G401.6 (cell line): ENCODE data around the gene BPGM.
"Not testable (repeated sequence)": the region's sequence is repeated elsewhere in the genome, so short reads cannot be mapped to it uniquely, and the experiment has no call there.

Source experiments
- FAIRE-seq: peaks from 2 replicates; lab custom pipeline; 2012; peaks lifted over from hg19 to GRCh38; lab: Jason Lieb, UNC

BPGM gene

GRCh38 chr7:134632052-134632451 is 14.6 kb upstream of the BPGM start:
- no peak for FAIRE-seq

GRCh38 chr7:134632937-134633540 is 13.6 kb upstream of the BPGM start:
- FAIRE-seq = no peak

GRCh38 chr7:134636008-134636449 is 10.6 kb upstream of the BPGM start:
- FAIRE-seq = no peak

GRCh38 chr7:134637441-134637840 is 9.2 kb upstream of the BPGM start:
- no peak for FAIRE-seq

- no peak for FAIRE-seq
Observed at GRCh38 chr7:134637934-134638719, 8.5 kb upstream of the BPGM start.

GRCh38 chr7:134639061-134639460 is 7.6 kb upstream of the BPGM start:
- FAIRE-seq = no peak

GRCh38 chr7:134639683-134640279 is 6.9 kb upstream of the BPGM start:
- FAIRE-seq = no peak

GRCh38 chr7:134640842-134641715 is 5.6 kb upstream of the BPGM start:
- FAIRE-seq = no peak

- FAIRE-seq = not testable (repeated sequence)
Observed at GRCh38 chr7:134641981-134642380, 4.7 kb upstream of the BPGM start.

GRCh38 chr7:134643131-134643530 is 3.5 kb upstream of the BPGM start:
- no peak for FAIRE-seq

- FAIRE-seq = no peak
Observed at GRCh38 chr7:134645478-134645877, 1.2 kb upstream of the BPGM start.

GRCh38 chr7:134645935-134646334 is 718 bp upstream of the BPGM start:
- FAIRE-seq = no peak

GRCh38 chr7:134648456-134648855 is 1.8 kb downstream of the BPGM start:
- FAIRE-seq = no peak

- no peak for FAIRE-seq
Observed at GRCh38 chr7:134649226-134649775, 2.6 kb downstream of the BPGM start.

- no peak for FAIRE-seq
Observed at GRCh38 chr7:134651991-134652390, 5.3 kb downstream of the BPGM start.

- no peak for FAIRE-seq
Observed at GRCh38 chr7:134654104-134654775, 7.6 kb downstream of the BPGM start.

GRCh38 chr7:134657526-134657925 is 10.9 kb downstream of the BPGM start:
- no peak for FAIRE-seq

GRCh38 chr7:134660242-134660785 is 13.7 kb downstream of the BPGM start:
- FAIRE-seq = no peak

- FAIRE-seq = no peak
Observed at GRCh38 chr7:134660961-134661376, 14.3 kb downstream of the BPGM start.

GRCh38 chr7:134662166-134662870 is 15.7 kb downstream of the BPGM start:
- no peak for FAIRE-seq

GRCh38 chr7:134662871-134663205 is 16.2 kb downstream of the BPGM start:
- no peak for FAIRE-seq
